ENCODE measurements around the gene ULK1.

ULK1 gene

DNA sequence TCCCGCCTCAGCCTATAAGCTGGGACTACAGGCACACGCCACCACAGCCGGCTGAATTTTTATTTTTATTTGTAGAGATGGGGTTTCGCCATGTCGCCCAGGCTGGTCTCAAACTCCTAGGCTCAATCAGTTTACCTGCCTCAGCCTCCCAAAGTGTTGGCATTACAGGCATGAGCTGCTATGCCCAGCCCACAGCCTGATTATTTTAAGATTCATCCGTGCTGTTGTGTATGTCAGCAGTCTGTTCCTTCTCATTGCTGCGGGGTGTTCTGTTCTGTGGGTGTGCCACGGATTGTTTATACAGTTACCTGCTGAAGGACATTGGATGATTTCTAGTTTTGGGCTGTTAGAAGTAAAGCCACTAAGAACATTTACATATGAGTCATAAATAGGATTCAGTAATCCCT is 45.7 kb downstream of the ULK1 start:
- Histone ChIP-seq H3K27ac (ENCODE audit: extremely low read depth, low read depth, low read length) (no peak overlapping the region), H3K9me3 (ENCODE audit: control insufficient read depth, insufficient read depth, low read depth, low read length) (no peaks in the 10 kb centered on the region), H3K36me3 (ENCODE audit: control insufficient read depth in 2 of 2, insufficient read depth in 1 of 2, low read length in 2 of 2) (peaks cover 43 to 72% of the 10 kb centered on the region in 2 experiments; a peak in 2 of 3 replicates), H3K4me1 (ENCODE audit: control insufficient read depth, insufficient read depth, low read length) (no peaks in the 10 kb centered on the region), H3K4me3 (ENCODE audit: low read depth, low read length) (no peak overlapping the region)
- ChIA-PET POLR2A (interaction anchor here (1.4 kb wide), 1 partner anchor 10 kb away, joined by 3 read pairs; the partner anchor contains the start of gene PUS1), CTCF (no interaction called here)
- TF ChIP-seq SALL2 (tag by site-specific recombination; IDR thresholded peaks at IDR 0.05; ENCODE audit: borderline replicate concordance), result no peak
- no peak for TF ChIP-seq ZBTB20 (tag by site-specific recombination; IDR thresholded peaks at IDR 0.05)
- no peak for TF ChIP-seq ZNF2 (tag by site-specific recombination; IDR thresholded peaks at IDR 0.05)
- TF ChIP-seq, protein P1, sequence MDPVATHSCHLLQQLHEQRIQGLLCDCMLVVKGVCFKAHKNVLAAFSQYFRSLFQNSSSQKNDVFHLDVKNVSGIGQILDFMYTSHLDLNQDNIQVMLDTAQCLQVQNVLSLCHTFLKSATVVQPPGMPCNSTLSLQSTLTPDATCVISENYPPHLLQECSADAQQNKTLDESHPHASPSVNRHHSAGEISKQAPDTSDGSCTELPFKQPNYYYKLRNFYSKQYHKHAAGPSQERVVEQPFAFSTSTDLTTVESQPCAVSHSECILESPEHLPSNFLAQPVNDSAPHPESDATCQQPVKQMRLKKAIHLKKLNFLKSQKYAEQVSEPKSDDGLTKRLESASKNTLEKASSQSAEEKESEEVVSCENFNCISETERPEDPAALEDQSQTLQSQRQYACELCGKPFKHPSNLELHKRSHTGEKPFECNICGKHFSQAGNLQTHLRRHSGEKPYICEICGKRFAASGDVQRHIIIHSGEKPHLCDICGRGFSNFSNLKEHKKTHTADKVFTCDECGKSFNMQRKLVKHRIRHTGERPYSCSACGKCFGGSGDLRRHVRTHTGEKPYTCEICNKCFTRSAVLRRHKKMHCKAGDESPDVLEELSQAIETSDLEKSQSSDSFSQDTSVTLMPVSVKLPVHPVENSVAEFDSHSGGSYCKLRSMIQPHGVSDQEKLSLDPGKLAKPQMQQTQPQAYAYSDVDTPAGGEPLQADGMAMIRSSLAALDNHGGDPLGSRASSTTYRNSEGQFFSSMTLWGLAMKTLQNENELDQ (tag by site-specific recombination; IDR thresholded peaks at IDR 0.05; ENCODE audit: low read depth), result no peak
- TF ChIP-seq OSR2 (tag by site-specific recombination; IDR thresholded peaks at IDR 0.05), result no peak
- TF ChIP-seq ZNF214 (tag by site-specific recombination; IDR thresholded peaks at IDR 0.05; ENCODE audit: borderline replicate concordance), result no peak
- TF ChIP-seq ZBTB10 (tag by site-specific recombination; IDR thresholded peaks at IDR 0.05), result no peak
- no peak for TF ChIP-seq ZNF16 (tag by site-specific recombination; IDR thresholded peaks at IDR 0.05; ENCODE audit: low read depth)
- no peak for TF ChIP-seq GLIS1 (tag by site-specific recombination; IDR thresholded peaks at IDR 0.05)
- TF ChIP-seq, protein P2, sequence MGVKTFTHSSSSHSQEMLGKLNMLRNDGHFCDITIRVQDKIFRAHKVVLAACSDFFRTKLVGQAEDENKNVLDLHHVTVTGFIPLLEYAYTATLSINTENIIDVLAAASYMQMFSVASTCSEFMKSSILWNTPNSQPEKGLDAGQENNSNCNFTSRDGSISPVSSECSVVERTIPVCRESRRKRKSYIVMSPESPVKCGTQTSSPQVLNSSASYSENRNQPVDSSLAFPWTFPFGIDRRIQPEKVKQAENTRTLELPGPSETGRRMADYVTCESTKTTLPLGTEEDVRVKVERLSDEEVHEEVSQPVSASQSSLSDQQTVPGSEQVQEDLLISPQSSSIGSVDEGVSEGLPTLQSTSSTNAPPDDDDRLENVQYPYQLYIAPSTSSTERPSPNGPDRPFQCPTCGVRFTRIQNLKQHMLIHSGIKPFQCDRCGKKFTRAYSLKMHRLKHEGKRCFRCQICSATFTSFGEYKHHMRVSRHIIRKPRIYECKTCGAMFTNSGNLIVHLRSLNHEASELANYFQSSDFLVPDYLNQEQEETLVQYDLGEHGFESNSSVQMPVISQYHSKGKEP (tag by site-specific recombination; IDR thresholded peaks at IDR 0.05), result no peak
- TF ChIP-seq, protein P3, sequence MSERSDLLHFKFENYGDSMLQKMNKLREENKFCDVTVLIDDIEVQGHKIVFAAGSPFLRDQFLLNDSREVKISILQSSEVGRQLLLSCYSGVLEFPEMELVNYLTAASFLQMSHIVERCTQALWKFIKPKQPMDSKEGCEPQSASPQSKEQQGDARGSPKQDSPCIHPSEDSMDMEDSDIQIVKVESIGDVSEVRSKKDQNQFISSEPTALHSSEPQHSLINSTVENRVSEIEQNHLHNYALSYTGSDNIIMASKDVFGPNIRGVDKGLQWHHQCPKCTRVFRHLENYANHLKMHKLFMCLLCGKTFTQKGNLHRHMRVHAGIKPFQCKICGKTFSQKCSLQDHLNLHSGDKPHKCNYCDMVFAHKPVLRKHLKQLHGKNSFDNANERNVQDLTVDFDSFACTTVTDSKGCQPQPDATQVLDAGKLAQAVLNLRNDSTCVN (tag by site-specific recombination; optimal IDR thresholded peaks at IDR 0.05), result no peak
- TF ChIP-seq ZNF610 (tag by site-specific recombination; IDR thresholded peaks at IDR 0.05; ENCODE audit: borderline replicate concordance), result no peak
- no peak for TF ChIP-seq ZNF747 (tag by site-specific recombination; IDR thresholded peaks at IDR 0.05)
- no peak for TF ChIP-seq ZNF518A (tag by site-specific recombination; conservative IDR thresholded peaks at IDR 0.05; ENCODE audit: low read depth)
- TF ChIP-seq ZNF341 (tag by site-specific recombination; IDR thresholded peaks at IDR 0.05; ENCODE audit: low read depth), result no peak
- no peak for TF ChIP-seq ZNF600 (tag by site-specific recombination; IDR thresholded peaks at IDR 0.05)
- TF ChIP-seq ZNF571 (tag by site-specific recombination; IDR thresholded peaks at IDR 0.05), result no peak
- TF ChIP-seq BCL6B (tag by site-specific recombination; IDR thresholded peaks at IDR 0.05), result no peak
